IPS-18c (cell line): ENCODE results near the gene FBLN5.

Experiments
- H3K4me3 ChIP-seq: 2 replicates; pipeline ENCODE4 v1.7.0; 2013; ENCODE audit warnings: low read depth, mild to moderate bottlenecking, low read length, moderate library complexity; ENCODE audit not compliant: insufficient read depth
- H3K9me3 ChIP-seq: one replicate; pipeline ENCODE4 v1.6.1; 2013; ENCODE audit warnings: mild to moderate bottlenecking, low read length, moderate library complexity; ENCODE audit not compliant: control insufficient read depth, insufficient read depth

FBLN5 gene

GRCh38 chr14:91834571-91834970, 112.9 kb downstream of the FBLN5 start:
- no peaks in the 10 kb centered on the region for H3K9me3 ChIP-seq
- no peak overlapping the region for H3K4me3 ChIP-seq

- Histone ChIP-seq H3K4me3 (no peak overlapping the region), H3K9me3 (no peaks in the 10 kb centered on the region)
Observed at GRCh38 chr14:91831337-91831736, 116.2 kb downstream of the FBLN5 start.

- Histone ChIP-seq H3K4me3 (no peak overlapping the region), H3K9me3 (no peaks in the 10 kb centered on the region)
Observed at GRCh38 chr14:91830777-91831176, 116.7 kb downstream of the FBLN5 start.

- H3K4me3 ChIP-seq = no peak overlapping the region
- no peaks in the 10 kb centered on the region for H3K9me3 ChIP-seq
Observed at GRCh38 chr14:91829511-91829910, 118.0 kb downstream of the FBLN5 start.

- Histone ChIP-seq H3K4me3 (no peak overlapping the region), H3K9me3 (no peaks in the 10 kb centered on the region)
Observed at GRCh38 chr14:91827746-91828145, 119.7 kb downstream of the FBLN5 start.
